Measurements from ENCODE around the gene IFNB1.
A peak's percentile ranks its signal among the peaks of the same experiment; 100 is the strongest.

IFNB1 gene

DNA sequence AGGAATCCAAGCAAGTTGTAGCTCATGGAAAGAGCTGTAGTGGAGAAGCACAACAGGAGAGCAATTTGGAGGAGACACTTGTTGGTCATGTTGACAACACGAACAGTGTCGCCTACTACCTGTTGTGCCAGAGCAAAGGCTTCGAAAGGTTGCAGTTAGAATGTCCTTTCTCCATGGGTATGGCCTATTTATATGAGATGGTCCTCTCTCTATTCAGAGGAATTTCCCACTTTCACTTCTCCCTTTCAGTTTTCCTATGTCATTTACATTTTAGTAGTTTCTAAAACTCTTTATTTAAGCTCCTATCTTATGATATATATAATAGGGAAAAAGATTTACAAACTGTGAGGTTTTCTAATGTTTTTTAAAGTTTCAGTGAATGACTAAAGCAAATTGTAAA is at the start of gene IFNB1:
IFNB1 (minus strand) TSS at position 162 of the 400 bp plus-strand sequence; CDS start at position 89, 73 bp downstream.
- no peak for DNase-seq (ENCODE audit: low read depth in 4 of 4, low spot score in 1 of 4)

DNA sequence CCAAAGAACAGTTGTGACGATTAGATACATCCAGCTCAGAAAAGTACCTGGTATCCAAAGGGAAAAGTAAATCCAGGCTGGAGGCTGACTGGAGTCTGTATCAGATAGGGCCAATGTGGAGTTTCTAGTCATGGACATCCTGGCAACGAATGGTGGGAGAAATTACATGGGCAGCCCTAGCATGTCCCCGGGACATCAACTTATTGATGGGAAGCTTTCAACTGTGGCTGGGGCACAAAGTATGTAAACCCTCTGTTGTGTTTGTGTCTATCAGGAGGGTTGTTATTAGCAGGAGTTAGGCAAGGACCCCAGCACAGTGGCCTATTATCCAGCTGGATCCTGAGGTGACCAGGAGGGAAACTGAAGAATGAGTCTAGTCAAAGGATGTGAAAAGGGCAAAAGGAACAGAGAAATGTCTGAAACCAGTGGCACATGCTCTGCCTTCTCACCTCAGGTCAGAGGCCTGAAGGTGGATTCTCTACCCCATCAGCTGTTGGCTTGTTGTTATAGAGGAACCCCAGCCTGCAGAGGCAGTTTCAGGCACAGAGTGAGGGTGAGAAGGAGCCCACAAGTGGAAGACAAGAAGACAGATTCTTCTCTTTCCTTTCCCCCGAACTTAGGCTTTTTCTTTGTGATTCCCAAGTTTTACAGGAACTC is 44.0 kb upstream of the IFNB1 start:
- DNase-seq (ENCODE audit: low read depth in 4 of 4, low spot score in 1 of 4), result no peak

DNA sequence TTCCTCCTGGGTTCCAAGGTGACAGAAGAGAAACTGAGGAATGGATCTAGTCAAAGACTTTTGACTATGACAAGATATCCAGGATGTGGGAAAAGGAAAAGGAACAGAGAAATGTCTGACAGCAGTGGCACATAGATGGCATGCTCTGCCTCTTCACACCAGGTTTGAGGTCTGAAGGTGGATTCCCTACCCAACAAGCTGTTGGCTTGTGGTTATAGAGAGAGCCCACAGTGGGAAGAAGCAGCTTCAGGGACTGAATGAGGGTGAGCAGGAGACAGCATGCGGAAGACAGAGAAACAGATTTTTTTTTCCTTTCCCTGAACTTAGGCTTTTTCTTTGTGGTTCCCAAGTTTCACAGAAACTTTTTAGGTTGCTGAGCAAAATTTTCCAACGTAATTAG is 43.3 kb upstream of the IFNB1 start:
- DNase-seq (ENCODE audit: low read depth in 4 of 4, low spot score in 1 of 4), result no peak

DNA sequence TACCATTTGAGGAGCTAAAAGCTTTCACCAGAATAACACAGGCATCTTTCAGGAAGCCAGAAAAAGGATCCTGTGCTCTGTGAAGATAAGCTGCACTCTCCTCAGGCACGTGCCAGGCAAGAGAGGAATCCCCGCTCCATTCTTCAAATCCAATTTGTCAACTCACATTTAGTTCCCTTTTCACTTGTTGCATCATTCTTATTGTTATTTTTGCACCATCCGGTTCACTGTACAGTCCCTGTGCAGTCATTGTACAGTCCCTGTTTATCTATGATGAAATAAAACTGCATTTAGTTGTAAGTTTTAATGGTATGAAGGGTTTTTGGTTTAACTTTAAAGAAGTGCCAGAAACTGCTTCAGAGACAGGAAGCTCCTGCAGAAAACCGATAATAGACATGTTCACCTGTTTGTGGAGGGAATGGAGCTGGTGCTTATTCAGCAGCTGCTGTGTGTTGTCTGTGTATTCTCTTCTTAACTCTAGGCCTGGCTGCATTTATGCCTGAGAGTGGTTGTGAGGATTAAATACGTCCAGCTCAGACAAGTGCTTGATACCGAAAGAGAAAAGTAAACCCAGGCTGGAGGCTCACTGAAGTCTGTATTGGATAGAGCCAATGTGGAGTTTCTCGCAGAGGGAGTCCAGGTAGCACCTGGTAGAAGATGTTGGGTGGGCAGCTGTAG is 41.5 kb upstream of the IFNB1 start:
- no peak for DNase-seq (ENCODE audit: low read depth in 4 of 4, low spot score in 1 of 4)

DNA sequence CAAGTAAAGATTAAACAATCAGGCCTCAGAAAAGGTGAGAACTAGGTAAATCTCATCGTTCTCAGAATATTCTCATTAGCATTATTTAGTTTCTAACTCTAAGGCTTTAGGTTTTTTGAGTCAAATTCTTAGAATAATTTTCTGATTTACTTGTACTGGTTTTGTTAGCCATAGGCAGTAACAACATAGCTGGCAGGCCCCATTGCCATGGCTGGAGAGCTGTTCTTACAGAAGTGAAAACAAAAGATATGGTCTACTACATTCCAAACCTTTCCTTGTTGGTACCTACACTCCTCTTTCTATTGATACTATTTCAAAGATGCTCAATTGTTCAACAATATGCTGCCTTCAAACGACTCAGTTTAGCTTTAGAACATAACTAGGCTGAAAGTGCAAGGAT is 36.6 kb upstream of the IFNB1 start:
- DNase-seq (ENCODE audit: low read depth in 4 of 4, low spot score in 1 of 4), result no peak

DNA sequence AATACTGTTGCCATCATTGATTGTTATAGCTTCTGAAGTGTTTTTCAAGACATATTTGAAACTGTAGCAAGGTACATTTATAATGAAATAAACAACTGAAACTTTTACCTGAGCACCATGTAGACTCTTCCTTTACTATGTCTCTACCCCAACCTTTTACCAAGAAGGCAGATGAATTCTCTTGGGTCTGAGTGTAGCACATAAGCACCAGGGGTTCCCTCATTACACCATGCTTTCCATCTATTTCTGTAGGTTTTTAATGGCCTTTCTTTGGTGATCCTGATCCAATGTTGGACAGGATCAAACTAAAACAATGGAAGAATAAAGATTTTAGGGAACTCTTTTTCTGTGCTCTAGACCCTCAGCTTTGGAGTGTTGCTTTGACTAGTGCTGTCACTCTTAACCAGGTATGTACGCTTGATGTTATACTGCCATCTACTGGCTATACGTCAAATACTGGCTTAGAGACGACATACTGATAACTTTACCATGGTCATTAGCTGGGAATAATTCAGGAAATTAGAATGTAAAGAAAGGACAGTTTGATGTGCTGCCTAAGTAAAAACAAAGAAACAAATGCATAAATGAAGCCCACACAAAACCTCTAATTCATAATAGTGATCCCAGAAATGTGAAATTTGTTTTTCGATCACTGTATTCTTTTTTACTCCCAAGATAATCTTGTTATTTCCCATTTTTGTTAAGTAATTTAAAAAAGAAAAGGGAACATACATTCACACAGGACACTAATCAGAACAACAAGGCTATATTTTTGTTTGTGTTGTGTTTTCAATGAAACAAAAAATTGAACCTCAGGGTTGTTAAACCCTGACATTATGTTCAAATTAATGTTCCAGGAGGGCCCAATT is 33.2 kb upstream of the IFNB1 start:
- DNase-seq (ENCODE audit: low read depth in 4 of 4, low spot score in 1 of 4), result no peak

DNA sequence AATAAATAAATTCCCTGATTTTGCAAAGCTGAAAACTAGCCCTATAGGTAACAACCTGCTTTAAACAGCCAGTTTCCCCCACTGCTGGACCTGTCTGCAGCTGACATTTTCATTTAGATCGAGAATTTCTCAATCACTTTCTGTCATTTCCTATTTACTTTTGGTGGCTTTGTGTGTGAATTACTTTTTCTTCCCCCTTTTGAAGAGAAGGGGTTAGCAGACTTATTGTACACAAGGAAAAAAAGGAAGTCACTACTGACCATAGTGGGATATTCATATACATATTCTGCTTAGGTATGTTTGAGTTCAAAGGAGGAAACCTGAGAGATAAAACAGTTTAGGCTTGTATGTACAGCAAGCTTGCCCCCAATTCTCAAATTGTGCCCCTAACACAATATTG is 27.0 kb upstream of the IFNB1 start:
- no peak for DNase-seq (ENCODE audit: low read depth in 4 of 4, low spot score in 1 of 4)

DNA sequence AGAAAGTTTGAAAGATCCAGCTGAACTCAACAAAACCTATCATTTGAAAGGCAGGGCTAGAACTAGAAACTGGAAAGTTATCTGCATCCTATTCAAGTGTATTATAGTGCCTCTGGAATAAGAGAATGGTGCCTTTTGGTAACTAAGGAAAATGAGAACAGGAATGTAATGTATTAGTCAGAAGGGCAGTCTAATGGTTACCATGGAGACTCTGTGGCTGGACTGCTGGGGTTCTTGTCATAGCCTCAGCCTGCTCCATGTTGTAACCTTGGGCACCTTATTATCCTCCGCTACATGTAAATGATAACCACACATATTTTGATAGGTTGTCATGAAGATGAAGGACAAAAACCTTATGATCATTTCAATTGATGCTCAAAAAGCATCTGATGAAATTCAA is 24.6 kb upstream of the IFNB1 start:
- no peak for DNase-seq (ENCODE audit: low read depth in 4 of 4, low spot score in 1 of 4)

DNA sequence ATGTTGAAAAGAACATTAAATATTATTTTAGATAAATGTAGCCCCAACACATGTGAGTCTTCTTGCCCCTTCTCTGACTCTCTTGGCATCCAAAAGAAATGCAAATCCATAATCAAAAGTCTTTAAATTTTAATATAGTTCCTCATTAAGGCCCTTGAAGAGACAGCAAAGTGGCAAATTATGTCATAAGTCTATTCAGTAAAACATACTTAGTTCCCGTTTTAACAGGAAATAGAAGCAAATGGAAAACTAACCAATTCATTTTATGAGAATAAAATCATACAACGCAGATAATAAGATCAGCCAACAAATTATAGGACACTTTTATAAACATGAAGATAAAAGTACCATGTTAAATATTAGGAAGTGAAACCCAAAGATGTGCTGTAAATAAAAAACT is 20.1 kb upstream of the IFNB1 start:
- no peak for DNase-seq (ENCODE audit: low read depth in 4 of 4, low spot score in 1 of 4)

DNA sequence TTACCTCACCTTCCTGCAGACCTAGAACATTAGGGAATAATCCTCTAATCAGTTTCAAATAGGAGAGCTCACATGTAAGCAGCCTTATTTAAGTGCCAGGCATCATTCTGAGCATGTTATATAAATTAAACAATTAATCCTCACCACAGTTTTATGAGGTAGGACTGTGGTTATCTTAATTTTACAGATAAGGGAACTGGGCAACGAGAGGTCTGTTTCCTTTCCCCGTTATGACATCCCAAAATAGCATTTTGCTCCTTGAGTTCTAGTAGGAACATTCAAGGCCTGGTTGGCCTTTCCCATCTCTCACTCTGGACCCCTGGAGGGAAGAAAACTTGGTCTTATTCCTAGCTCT is 19.1 kb upstream of the IFNB1 start:
- DNase-seq (ENCODE audit: low read depth in 4 of 4, low spot score in 1 of 4), result no peak

DNA sequence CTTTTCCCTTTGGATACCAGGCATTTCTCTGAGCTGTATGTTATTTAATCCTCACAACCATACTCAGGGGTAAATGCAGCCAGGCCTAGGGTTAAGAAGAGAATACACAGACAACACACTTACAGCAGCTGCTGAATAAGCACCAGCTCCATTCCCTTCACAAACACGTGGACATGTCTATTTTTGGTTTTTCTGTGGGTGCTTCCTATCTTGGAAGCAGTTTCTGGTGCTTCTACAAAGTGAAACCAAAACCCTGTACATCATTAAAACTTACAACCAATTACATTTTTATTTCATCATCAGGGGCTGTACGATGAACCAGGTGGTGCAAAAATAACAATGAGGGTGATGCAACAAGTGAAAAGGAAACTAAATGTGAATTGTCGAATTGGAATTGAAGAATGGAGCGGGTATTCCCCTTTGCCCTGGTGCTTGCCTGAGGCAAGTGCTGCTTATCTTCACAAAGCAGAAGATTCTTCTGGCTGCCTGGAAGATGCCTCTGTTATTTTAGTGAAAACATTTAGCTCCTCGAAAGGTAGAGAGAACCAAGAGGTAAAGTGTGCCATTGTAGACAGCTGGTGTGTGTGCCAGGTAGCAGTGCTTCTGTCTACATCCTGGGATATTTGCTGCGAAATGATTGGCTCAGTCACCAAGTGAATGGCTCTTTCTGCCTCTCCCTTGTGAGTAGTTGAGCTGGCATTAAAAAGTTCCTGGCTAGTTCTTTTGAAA is 18.6 kb upstream of the IFNB1 start:
- peak in 3 of 4 experiments; percentile 1 to 17 (median 8) for DNase-seq (ENCODE audit: low read depth in 4 of 4, low spot score in 1 of 4)

DNA sequence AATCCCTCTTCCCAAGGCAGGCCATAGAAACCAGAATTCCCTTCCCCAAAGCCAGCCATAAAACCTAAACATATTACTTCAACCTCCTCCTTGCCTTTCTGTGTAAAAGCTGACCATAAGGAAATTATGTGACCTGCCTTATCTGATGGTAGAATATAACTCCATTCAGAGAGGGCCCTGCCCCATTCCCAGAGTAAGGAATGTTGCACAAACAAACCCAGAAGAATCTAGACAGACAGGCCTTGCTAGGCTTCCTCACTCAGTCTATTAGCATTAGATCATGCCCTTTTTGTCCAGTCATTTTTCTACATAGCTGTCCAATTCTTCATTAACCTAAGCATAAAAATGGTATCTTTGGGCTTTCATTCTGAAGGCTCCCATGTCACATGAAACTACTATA is 17.8 kb upstream of the IFNB1 start:
- DNase-seq (ENCODE audit: low read depth in 4 of 4, low spot score in 1 of 4), result no peak

DNA sequence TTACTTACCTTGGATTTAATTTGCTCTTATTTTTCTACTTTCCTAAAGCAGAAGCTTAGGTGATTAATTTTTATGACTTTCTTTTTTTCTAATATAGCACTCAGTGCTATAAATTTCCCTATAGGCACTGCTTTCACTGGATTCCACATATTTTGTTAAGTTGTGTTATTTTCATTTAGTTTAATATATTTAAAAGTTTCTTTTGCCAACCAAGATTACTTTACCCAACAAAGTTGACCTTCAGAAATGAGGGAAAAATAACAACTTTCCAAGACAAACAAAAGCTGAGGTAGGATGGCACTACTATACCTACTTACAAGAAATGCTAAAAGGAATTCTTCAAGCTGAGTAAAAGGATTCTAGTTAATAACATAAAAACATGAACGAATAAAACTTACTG is 8.8 kb upstream of the IFNB1 start:
- no peak for DNase-seq (ENCODE audit: low read depth in 4 of 4, low spot score in 1 of 4)

DNA sequence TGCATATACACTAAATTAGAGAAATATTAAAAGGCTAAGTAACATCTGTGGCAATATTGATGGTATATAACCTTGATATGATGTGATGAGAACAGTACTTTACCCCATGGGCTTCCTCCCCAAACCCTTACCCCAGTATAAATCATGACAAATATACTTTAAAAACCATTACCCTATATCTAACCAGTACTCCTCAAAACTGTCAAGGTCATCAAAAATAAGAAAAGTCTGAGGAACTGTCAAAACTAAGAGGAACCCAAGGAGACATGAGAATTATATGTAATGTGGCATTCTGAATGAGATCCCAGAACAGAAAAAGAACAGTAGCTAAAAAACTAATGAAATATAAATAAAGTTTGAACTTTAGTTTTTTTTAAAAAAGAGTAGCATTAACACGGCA is 7.3 kb upstream of the IFNB1 start:
- no peak for DNase-seq (ENCODE audit: low read depth in 4 of 4, low spot score in 1 of 4)

DNA sequence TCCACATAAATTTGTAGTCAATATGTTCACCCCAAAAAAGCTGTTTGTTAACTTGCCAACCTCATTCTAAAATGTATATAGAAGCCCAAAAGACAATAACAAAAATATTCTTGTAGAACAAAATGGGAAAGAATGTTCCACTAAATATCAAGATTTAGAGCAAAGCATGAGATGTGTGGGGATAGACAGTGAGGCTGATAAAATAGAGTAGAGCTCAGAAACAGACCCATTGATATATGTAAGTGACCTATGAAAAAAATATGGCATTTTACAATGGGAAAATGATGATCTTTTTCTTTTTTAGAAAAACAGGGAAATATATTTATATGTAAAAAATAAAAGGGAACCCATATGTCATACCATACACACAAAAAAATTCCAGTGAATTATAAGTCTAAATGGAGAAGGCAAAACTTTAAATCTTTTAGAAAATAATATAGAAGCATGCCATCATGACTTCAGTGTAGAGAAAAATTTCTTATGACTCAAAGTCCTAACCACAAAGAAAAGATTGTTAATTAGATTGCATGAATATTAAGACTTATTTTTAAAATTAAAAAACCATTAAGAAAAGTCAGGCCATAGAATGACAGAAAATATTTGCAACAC is 6.6 kb upstream of the IFNB1 start:
- DNase-seq (ENCODE audit: low read depth in 4 of 4, low spot score in 1 of 4), result no peak

DNA sequence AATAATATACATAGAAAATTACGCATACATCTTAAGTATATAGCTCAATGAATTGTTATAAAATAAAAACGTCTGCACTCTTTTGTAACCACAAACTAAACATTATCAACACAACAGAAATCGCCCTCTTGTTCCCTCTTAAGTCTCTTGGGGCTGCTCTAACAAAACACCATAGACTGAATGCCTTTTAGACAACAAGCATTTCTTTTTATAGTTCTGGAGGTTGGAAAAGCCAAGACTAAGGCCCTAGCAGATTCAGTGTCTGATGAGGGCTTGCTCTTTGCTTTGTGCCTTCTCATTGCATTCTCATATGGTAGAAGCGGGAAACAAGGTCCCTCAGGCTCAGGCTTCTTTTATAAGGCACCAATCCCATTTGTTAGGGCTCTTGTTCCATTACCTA is 4.9 kb upstream of the IFNB1 start:
- DNase-seq (ENCODE audit: low read depth in 4 of 4, low spot score in 1 of 4), result no peak

DNA sequence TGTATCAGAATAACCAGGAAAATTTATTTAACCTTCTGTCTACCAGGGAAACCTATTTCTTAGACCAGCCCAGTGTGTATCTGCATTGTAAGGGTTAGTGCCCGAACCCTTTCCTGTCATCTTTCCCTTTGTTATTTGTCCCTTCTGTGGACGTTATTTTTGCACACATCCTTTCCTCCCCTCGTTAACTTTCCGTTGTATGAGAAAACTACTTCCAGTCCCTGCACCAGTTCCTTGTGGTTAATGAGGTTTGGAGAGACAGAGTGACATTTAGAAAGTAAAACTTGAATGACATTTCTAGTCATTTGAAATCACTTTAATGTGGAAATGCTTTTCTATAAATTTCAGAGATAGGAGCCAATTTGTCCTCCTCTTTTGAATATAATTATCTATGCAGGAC is 4.3 kb upstream of the IFNB1 start:
- no peak for DNase-seq (ENCODE audit: low read depth in 4 of 4, low spot score in 1 of 4)

DNA sequence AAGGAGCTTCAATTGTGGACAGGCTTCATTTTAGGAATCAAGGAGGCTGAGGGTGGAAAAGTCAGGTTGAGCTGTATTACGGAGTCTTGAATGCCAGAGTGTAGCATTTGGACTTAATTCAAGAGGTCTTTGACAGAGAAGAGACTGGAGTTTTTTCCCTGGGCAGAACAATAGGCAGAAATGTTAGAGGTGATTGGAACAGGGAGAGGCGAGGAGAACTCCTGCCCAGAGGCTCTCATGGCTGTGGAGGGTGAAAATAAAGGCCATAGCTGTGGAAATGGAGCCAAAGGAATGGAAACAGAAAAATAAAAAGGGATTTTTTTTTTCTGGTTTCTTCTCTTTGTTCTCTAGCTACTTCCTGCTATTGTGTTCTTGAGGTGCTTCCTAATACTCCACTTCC is 3.7 kb upstream of the IFNB1 start:
- DNase-seq (ENCODE audit: low read depth in 4 of 4, low spot score in 1 of 4), result no peak

DNA sequence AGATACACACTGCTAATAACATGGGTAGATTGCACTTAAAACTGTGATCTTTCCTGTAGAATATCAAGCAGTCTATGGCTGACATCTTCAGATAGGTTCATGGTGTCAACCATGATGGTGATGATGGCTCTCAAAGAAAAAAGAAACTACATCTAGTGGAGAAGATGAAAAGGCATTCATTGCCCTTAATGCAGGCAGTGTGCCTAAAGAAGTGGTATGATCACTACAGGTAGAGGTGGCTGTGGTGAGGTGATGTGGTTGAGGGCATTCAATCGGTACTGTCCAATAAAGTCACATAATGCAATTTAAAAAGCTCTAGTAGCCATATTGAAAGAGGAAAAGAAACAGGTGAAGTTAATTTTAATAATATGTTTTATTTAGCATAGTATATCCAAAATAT is 3.1 kb upstream of the IFNB1 start:
- DNase-seq (ENCODE audit: low read depth in 4 of 4, low spot score in 1 of 4), result no peak

DNA sequence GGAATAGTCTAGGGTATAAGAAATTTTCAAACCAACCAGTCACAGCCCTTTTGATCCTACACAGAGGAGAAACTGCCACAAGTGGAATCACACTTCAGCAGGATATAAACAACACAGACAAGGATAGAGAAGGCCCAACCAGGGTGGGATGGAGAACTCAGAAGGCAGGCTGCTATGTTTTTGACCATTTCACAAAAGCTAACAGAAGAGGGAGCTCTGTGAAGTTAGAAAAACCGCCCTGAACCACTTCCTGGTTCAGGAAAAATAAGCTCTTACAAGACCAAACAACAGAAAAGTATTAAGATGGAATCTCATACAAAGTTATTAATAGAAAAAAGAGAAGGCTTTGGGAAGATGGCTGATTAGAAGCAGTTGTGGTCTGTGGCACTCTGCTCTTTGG is 960 bp upstream of the IFNB1 start:
- no peak for DNase-seq (ENCODE audit: low read depth in 4 of 4, low spot score in 1 of 4)

DNA sequence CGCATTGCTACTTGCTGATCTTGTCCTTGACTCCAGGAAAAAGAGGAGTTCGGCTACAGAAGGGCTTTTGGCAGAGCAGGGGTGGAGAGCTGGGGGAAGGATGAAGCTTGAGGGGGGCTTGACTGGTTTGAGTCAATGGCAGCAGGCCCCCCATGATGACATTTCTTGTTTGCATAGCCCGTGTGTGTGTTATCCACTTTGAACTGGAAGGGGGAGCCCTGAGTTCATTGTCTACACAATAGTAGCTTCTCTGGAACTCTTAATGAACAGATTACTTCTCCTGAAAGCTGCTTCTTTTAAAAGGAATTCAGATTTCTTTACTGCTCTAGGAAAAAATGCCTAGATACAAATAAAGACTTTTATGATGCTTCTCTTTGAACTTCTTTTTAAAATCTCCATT is 2.3 kb downstream of the IFNB1 start:
- no peak for DNase-seq (ENCODE audit: low read depth in 4 of 4, low spot score in 1 of 4)

All from stimulated activated CD4-positive, alpha-beta T cell treated with anti-CD3 and anti-CD28 coated beads, Interleukin-1b, Interleukin-23, amount 100 ng/mL, for 24 hours (primary cell).